Measurements from ENCODE around the gene PFDN5. TPM values are rescaled to one million over a fixed set of nuclear protein-coding genes. Genes with fewer than 3 reads are reported as not detected.

The PFDN5 gene
- total RNA-seq, 1 donor from 2014 or later: 425 TPM

DNA sequence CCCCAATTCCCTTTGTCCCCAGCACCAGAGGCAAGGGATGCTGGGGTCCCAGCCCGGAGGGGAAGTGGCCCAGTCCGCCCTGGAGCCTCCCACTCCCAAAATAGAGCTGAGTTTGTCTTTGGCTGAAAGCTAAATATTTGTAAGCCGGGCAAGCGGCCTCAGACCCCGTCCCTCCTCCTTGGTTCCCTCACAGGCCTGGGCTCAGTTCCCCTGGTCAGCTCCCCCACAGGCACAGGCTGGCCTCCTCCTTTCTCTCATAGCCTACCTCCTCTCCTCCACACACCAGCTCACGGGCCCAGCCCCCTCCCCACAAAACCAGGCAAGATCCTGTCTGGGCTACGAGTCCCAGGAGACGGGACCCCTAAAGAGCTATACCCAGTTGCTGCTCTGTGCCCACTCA lies 39.5 kb downstream of the PFDN5 start:
- Histone ChIP-seq H3K27ac (no peak overlapping the region), H3K9me3 (ENCODE audit: low read depth) (no peaks in the 10 kb centered on the region), H3K27me3 (no peaks in the 10 kb centered on the region), H3K9ac (no peak overlapping the region), H3K4me2 (peak overlapping the region; percentile 61), H3K79me2 (ENCODE audit: low read depth) (no peaks in the 10 kb centered on the region), H3K36me3 (no peaks in the 10 kb centered on the region), H3K4me1 (peaks cover 36% of the 10 kb centered on the region), H3F3A (ENCODE audit: low read depth) (peaks cover 2% of the 10 kb centered on the region), H2AFZ (replicated peaks) (no peak overlapping the region), H4K20me1 (ENCODE audit: low read depth) (no peaks in the 10 kb centered on the region), H3K4me3 (no peak overlapping the region)
- H3K27ac Mint-ChIP-seq: peak overlapping the region; percentile 74
- peaks cover 38% of the 10 kb centered on the region for H3K4me1 Mint-ChIP-seq
- peak overlapping the region; percentile 41 for H3K4me3 Mint-ChIP-seq
- no peak for DNase-seq (ENCODE audit: low spot score)
- H3K36me3 Mint-ChIP-seq: no peaks in the 10 kb centered on the region
- H3K9me3 Mint-ChIP-seq: no peaks in the 10 kb centered on the region
- peaks cover 2% of the 10 kb centered on the region for H3K27me3 Mint-ChIP-seq (ENCODE audit: insufficient read depth, low read depth)
- TF ChIP-seq, protein P1, sequence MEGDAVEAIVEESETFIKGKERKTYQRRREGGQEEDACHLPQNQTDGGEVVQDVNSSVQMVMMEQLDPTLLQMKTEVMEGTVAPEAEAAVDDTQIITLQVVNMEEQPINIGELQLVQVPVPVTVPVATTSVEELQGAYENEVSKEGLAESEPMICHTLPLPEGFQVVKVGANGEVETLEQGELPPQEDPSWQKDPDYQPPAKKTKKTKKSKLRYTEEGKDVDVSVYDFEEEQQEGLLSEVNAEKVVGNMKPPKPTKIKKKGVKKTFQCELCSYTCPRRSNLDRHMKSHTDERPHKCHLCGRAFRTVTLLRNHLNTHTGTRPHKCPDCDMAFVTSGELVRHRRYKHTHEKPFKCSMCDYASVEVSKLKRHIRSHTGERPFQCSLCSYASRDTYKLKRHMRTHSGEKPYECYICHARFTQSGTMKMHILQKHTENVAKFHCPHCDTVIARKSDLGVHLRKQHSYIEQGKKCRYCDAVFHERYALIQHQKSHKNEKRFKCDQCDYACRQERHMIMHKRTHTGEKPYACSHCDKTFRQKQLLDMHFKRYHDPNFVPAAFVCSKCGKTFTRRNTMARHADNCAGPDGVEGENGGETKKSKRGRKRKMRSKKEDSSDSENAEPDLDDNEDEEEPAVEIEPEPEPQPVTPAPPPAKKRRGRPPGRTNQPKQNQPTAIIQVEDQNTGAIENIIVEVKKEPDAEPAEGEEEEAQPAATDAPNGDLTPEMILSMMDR (IDR thresholded peaks at IDR 0.05): no peak
- TF ChIP-seq EZH2 (IDR thresholded peaks at IDR 0.05) (no peak), EZH2phosphoT487 (IDR thresholded peaks at IDR 0.05) (no peak)

GRCh38 chr12:53336181-53336681 lies 40.9 kb downstream of the PFDN5 start, which contains the start of gene SP7:
Gene SP7 (minus strand): TSS chr12:53336354. CDS start chr12:53335646, 708 bp downstream.
- peaks cover 2% of the 10 kb centered on the region for H3F3A ChIP-seq (ENCODE audit: low read depth)
- peak; percentile 37 for DNase-seq (ENCODE audit: low spot score)
- H2AFZ ChIP-seq (replicated peaks): peak within 1 kb of the TSS; percentile 63
- no peak within 1 kb of the TSS for H3K27ac ChIP-seq
- no peaks in the 10 kb centered on the region for H3K9me3 ChIP-seq (ENCODE audit: low read depth)
- H3K36me3 ChIP-seq: no peaks in the 10 kb centered on the region
- no peaks in the 10 kb centered on the region for H3K27me3 ChIP-seq
- peak within 1 kb of the TSS; percentile 34 for H3K27ac Mint-ChIP-seq
- peaks cover 36% of the 10 kb centered on the region for H3K4me1 ChIP-seq
- H3K9ac ChIP-seq: no peak within 1 kb of the TSS
- peak within 1 kb of the TSS; percentile 61 for H3K4me2 ChIP-seq
- peaks cover 9% of the 10 kb centered on the region for H3K27me3 Mint-ChIP-seq (ENCODE audit: insufficient read depth, low read depth)
- no peak within 1 kb of the TSS for H3K4me3 ChIP-seq
- H3K4me3 Mint-ChIP-seq: no peak within 1 kb of the TSS
- H3K4me1 Mint-ChIP-seq: peaks cover 38% of the 10 kb centered on the region
- H4K20me1 ChIP-seq (ENCODE audit: low read depth): no peaks in the 10 kb centered on the region
- H3K36me3 Mint-ChIP-seq: no peaks in the 10 kb centered on the region
- H3K79me2 ChIP-seq (ENCODE audit: low read depth): no peaks in the 10 kb centered on the region
- no peak for TF ChIP-seq EZH2 (IDR thresholded peaks at IDR 0.05)
- TF ChIP-seq, protein P1 (IDR thresholded peaks at IDR 0.05): no peak
- TF ChIP-seq EZH2phosphoT487 (IDR thresholded peaks at IDR 0.05): no peak
- H3K9me3 Mint-ChIP-seq: no peaks in the 10 kb centered on the region

DNA sequence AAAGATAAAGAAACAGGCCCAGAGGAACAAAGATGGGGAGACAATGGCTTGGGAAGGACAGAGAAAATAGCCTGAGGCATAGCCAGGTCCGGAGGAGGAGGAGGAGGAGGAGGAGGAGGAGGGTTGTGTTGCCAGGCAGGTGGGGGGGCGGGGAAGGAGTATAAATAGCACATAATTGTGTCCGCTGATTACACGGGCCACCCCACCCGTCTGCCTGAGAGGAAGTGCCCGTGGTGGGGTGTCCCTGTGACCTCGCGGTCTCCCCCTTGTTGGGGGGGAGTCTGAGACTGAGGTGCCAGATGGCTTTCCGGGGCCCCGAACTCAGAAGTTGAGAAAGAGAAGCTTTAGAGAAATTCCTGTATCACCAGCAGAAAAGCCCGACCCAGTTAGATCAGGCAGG lies 42.7 kb downstream of the PFDN5 start:
- H3K4me3 ChIP-seq: no peak overlapping the region
- no peak overlapping the region for H3K27ac ChIP-seq
- H3K4me2 ChIP-seq: peak overlapping the region; percentile 36
- no peak for DNase-seq (ENCODE audit: low spot score)
- peaks cover 2% of the 10 kb centered on the region for H3F3A ChIP-seq (ENCODE audit: low read depth)
- H3K4me3 Mint-ChIP-seq: no peak overlapping the region
- H3K9ac ChIP-seq: no peak overlapping the region
- no peaks in the 10 kb centered on the region for H4K20me1 ChIP-seq (ENCODE audit: low read depth)
- no peaks in the 10 kb centered on the region for H3K9me3 Mint-ChIP-seq
- peak overlapping the region; percentile 14 for H3K27ac Mint-ChIP-seq
- H3K4me1 Mint-ChIP-seq: peaks cover 37% of the 10 kb centered on the region
- H3K79me2 ChIP-seq (ENCODE audit: low read depth): no peaks in the 10 kb centered on the region
- peaks cover 36% of the 10 kb centered on the region for H3K4me1 ChIP-seq
- peak overlapping the region; percentile 99 for H2AFZ ChIP-seq (replicated peaks)
- no peaks in the 10 kb centered on the region for H3K36me3 ChIP-seq
- H3K36me3 Mint-ChIP-seq: no peaks in the 10 kb centered on the region
- peaks cover 16% of the 10 kb centered on the region for H3K27me3 Mint-ChIP-seq (ENCODE audit: insufficient read depth, low read depth)
- TF ChIP-seq, protein P1 (IDR thresholded peaks at IDR 0.05): no peak
- TF ChIP-seq EZH2phosphoT487 (IDR thresholded peaks at IDR 0.05) (no peak), EZH2 (IDR thresholded peaks at IDR 0.05) (no peak)
- H3K9me3 ChIP-seq (ENCODE audit: low read depth): no peaks in the 10 kb centered on the region
- no peaks in the 10 kb centered on the region for H3K27me3 ChIP-seq

Data from neural progenitor cell (in vitro differentiated cells).